ENCODE measurements around the gene TMEM222. TPM values are rescaled to one million over a fixed set of nuclear protein-coding genes. Genes with fewer than 3 reads are reported as not detected.
A peak's percentile ranks its signal among the peaks of the same experiment; 100 is the strongest.
"Not testable (repeated sequence)": the region's sequence is repeated elsewhere in the genome, so short reads cannot be mapped to it uniquely, and the experiment has no call there.

TMEM222 gene
- polyA plus RNA-seq (2013, experiment 1 of 2), result 22.8 TPM
- 19.4 TPM for polyA plus RNA-seq (2013, experiment 2 of 2)

GRCh38 chr1:27321813-27322568 lies at the start of gene TMEM222:
TSS of gene TMEM222 (plus strand) at chr1:27322163. CDS start at chr1:27322198, 35 bp downstream.
- no peaks in the 10 kb centered on the region for H3K9me3 ChIP-seq (ENCODE audit: insufficient read depth, low read depth, low read length)
- H3K36me3 ChIP-seq (ENCODE audit: insufficient read depth, low read length), result peaks cover 28% of the 10 kb centered on the region
- H3K4me1 ChIP-seq (ENCODE audit: insufficient read depth, low read length), result peaks cover 11% of the 10 kb centered on the region
- H3K9ac ChIP-seq (ENCODE audit: low read depth, low read length), result peak within 1 kb of the TSS; percentile 96
- H3K27me3 ChIP-seq (ENCODE audit: insufficient read depth, low read length), result no peaks in the 10 kb centered on the region
- WGBS, result under 1% methylated on average over 67 of the region's 67 CpGs
- H3K27ac ChIP-seq (ENCODE audit: low read depth, low read length), result peak within 1 kb of the TSS; percentile 89
- peak within 1 kb of the TSS; percentile 98 for H3K4me3 ChIP-seq (ENCODE audit: low read length)

GRCh38 chr1:27274204-27274603 lies 47.8 kb upstream of the TMEM222 start:
- Histone ChIP-seq H3K27ac (ENCODE audit: low read depth, low read length) (no peak overlapping the region), H3K9ac (ENCODE audit: low read depth, low read length) (no peak overlapping the region)
- WGBS, result 100% methylated on average over 1 of the region's 1 CpG

GRCh38 chr1:27275696-27276095 lies 46.3 kb upstream of the TMEM222 start:
- H3K4me1 ChIP-seq (ENCODE audit: insufficient read depth, low read length), result no peaks in the 10 kb centered on the region
- H3K4me3 ChIP-seq (ENCODE audit: low read length), result no peak overlapping the region
- WGBS, result no CpG with 5 or more reads among the region's 3 CpGs
- no peaks in the 10 kb centered on the region for H3K27me3 ChIP-seq (ENCODE audit: insufficient read depth, low read length)
- H3K27ac ChIP-seq (ENCODE audit: low read depth, low read length), result no peak overlapping the region
- H3K9me3 ChIP-seq (ENCODE audit: insufficient read depth, low read depth, low read length), result peaks cover 3% of the 10 kb centered on the region; the same call in 1 of the 2 replicates
- H3K36me3 ChIP-seq (ENCODE audit: insufficient read depth, low read length), result no peaks in the 10 kb centered on the region
- no peak overlapping the region for H3K9ac ChIP-seq (ENCODE audit: low read depth, low read length)

More at GRCh38 chr1:27274204-27274603, 47.8 kb upstream of the TMEM222 start:
- H3K27me3 ChIP-seq (ENCODE audit: insufficient read depth, low read length), result no peaks in the 10 kb centered on the region
- no peak overlapping the region for H3K4me3 ChIP-seq (ENCODE audit: low read length)
- no peaks in the 10 kb centered on the region for H3K36me3 ChIP-seq (ENCODE audit: insufficient read depth, low read length)
- no peaks in the 10 kb centered on the region for H3K4me1 ChIP-seq (ENCODE audit: insufficient read depth, low read length)
- H3K9me3 ChIP-seq (ENCODE audit: insufficient read depth, low read depth, low read length), result peaks cover 3% of the 10 kb centered on the region; the same call in 1 of the 2 replicates

GRCh38 chr1:27284425-27285273 lies 37.3 kb upstream of the TMEM222 start:
- no peak overlapping the region for H3K9ac ChIP-seq (ENCODE audit: low read depth, low read length)

GRCh38 chr1:27285274-27285660 lies 36.7 kb upstream of the TMEM222 start:
- no peaks in the 10 kb centered on the region for H3K27me3 ChIP-seq (ENCODE audit: insufficient read depth, low read length)
- H3K9me3 ChIP-seq (ENCODE audit: insufficient read depth, low read depth, low read length), result no peaks in the 10 kb centered on the region
- H3K36me3 ChIP-seq (ENCODE audit: insufficient read depth, low read length), result peaks cover 1% of the 10 kb centered on the region; the same call in 1 of the 2 replicates
- H3K9ac ChIP-seq (ENCODE audit: low read depth, low read length), result no peak overlapping the region
- H3K4me1 ChIP-seq (ENCODE audit: insufficient read depth, low read length), result no peaks in the 10 kb centered on the region
- no peak overlapping the region for H3K4me3 ChIP-seq (ENCODE audit: low read length)
- WGBS, result 89% methylated on average over 2 of the region's 2 CpGs
- H3K27ac ChIP-seq (ENCODE audit: low read depth, low read length), result no peak overlapping the region

More at GRCh38 chr1:27284425-27285273, 37.3 kb upstream of the TMEM222 start:
- no peaks in the 10 kb centered on the region for H3K4me1 ChIP-seq (ENCODE audit: insufficient read depth, low read length)
- no peaks in the 10 kb centered on the region for H3K27me3 ChIP-seq (ENCODE audit: insufficient read depth, low read length)
- H3K27ac ChIP-seq (ENCODE audit: low read depth, low read length), result no peak overlapping the region
- WGBS, result 64% methylated on average over 11 of the region's 11 CpGs
- H3K4me3 ChIP-seq (ENCODE audit: low read length), result no peak overlapping the region
- no peaks in the 10 kb centered on the region for H3K9me3 ChIP-seq (ENCODE audit: insufficient read depth, low read depth, low read length)
- H3K36me3 ChIP-seq (ENCODE audit: insufficient read depth, low read length), result no peaks in the 10 kb centered on the region; the same call in 1 of the 2 replicates

- not testable (repeated sequence) for H3K27ac ChIP-seq (ENCODE audit: low read depth, low read length); H3K4me1 ChIP-seq (ENCODE audit: insufficient read depth, low read length)
- WGBS, result 95% methylated on average over 7 of the region's 7 CpGs
Measured at GRCh38 chr1:27285821-27286220, 36.1 kb upstream of the TMEM222 start.

GRCh38 chr1:27289125-27289524 lies 32.8 kb upstream of the TMEM222 start:
- not testable (repeated sequence) for H3K9me3 ChIP-seq (ENCODE audit: insufficient read depth, low read depth, low read length); H3K27me3 ChIP-seq (ENCODE audit: insufficient read depth, low read length); H3K4me3 ChIP-seq (ENCODE audit: low read length); H3K27ac ChIP-seq (ENCODE audit: low read depth, low read length); H3K9ac ChIP-seq (ENCODE audit: low read depth, low read length); H3K4me1 ChIP-seq (ENCODE audit: insufficient read depth, low read length)
- peaks cover 13% of the 10 kb centered on the region for H3K36me3 ChIP-seq (ENCODE audit: insufficient read depth, low read length)
- WGBS, result 96% methylated on average over 29 of the region's 29 CpGs

More at GRCh38 chr1:27285821-27286220, 36.1 kb upstream of the TMEM222 start:
- H3K4me3 ChIP-seq (ENCODE audit: low read length); H3K27me3 ChIP-seq (ENCODE audit: insufficient read depth, low read length); H3K9me3 ChIP-seq (ENCODE audit: insufficient read depth, low read depth, low read length); H3K9ac ChIP-seq (ENCODE audit: low read depth, low read length); H3K36me3 ChIP-seq (ENCODE audit: insufficient read depth, low read length): not testable (repeated sequence)

GRCh38 chr1:27290581-27290980 lies 31.4 kb upstream of the TMEM222 start:
- Histone ChIP-seq H3K9ac (ENCODE audit: low read depth, low read length) (no peak overlapping the region), H3K4me1 (ENCODE audit: insufficient read depth, low read length) (no peaks in the 10 kb centered on the region), H3K4me3 (ENCODE audit: low read length) (no peak overlapping the region), H3K9me3 (ENCODE audit: insufficient read depth, low read depth, low read length) (no peaks in the 10 kb centered on the region), H3K27ac (ENCODE audit: low read depth, low read length) (no peak overlapping the region), H3K36me3 (ENCODE audit: insufficient read depth, low read length) (peaks cover 19% of the 10 kb centered on the region), H3K27me3 (ENCODE audit: insufficient read depth, low read length) (no peaks in the 10 kb centered on the region)
- WGBS, result 89% methylated on average over 3 of the region's 3 CpGs

GRCh38 chr1:27292106-27292505 lies 29.9 kb upstream of the TMEM222 start:
- Histone ChIP-seq H3K27me3 (ENCODE audit: insufficient read depth, low read length) (no peaks in the 10 kb centered on the region), H3K27ac (ENCODE audit: low read depth, low read length) (no peak overlapping the region), H3K4me3 (ENCODE audit: low read length) (no peak overlapping the region), H3K4me1 (ENCODE audit: insufficient read depth, low read length) (peaks cover 2% of the 10 kb centered on the region; the same call in 1 of the 2 replicates), H3K9ac (ENCODE audit: low read depth, low read length) (no peak overlapping the region), H3K36me3 (ENCODE audit: insufficient read depth, low read length) (peaks cover 20% of the 10 kb centered on the region), H3K9me3 (ENCODE audit: insufficient read depth, low read depth, low read length) (no peaks in the 10 kb centered on the region)
- 96% methylated on average over 5 of the region's 5 CpGs for WGBS

- no peak overlapping the region for H3K4me3 ChIP-seq (ENCODE audit: low read length)
- no peak overlapping the region for H3K9ac ChIP-seq (ENCODE audit: low read depth, low read length)
- no peaks in the 10 kb centered on the region for H3K27me3 ChIP-seq (ENCODE audit: insufficient read depth, low read length)
- H3K36me3 ChIP-seq (ENCODE audit: insufficient read depth, low read length), result peaks cover 26% of the 10 kb centered on the region
- H3K9me3 ChIP-seq (ENCODE audit: insufficient read depth, low read depth, low read length), result no peaks in the 10 kb centered on the region
- H3K27ac ChIP-seq (ENCODE audit: low read depth, low read length), result no peak overlapping the region
- H3K4me1 ChIP-seq (ENCODE audit: insufficient read depth, low read length), result peaks cover 8% of the 10 kb centered on the region; the same call in 1 of the 2 replicates
- WGBS, result 94% methylated on average over 8 of the region's 8 CpGs
Measured at GRCh38 chr1:27293915-27294314, 28.0 kb upstream of the TMEM222 start.

- H3K4me1 ChIP-seq (ENCODE audit: insufficient read depth, low read length), result peaks cover 33% of the 10 kb centered on the region
- no peaks in the 10 kb centered on the region for H3K27me3 ChIP-seq (ENCODE audit: insufficient read depth, low read length)
- H3K9ac ChIP-seq (ENCODE audit: low read depth, low read length), result no peak overlapping the region
- H3K4me3 ChIP-seq (ENCODE audit: low read length), result no peak overlapping the region
- H3K27ac ChIP-seq (ENCODE audit: low read depth, low read length), result no peak overlapping the region
- peaks cover 23% of the 10 kb centered on the region for H3K36me3 ChIP-seq (ENCODE audit: insufficient read depth, low read length)
- WGBS, result 45% methylated on average over 10 of the region's 10 CpGs
- H3K9me3 ChIP-seq (ENCODE audit: insufficient read depth, low read depth, low read length), result no peaks in the 10 kb centered on the region
Measured at GRCh38 chr1:27296773-27297291, 25.1 kb upstream of the TMEM222 start.

Measured in HUES64 (cell line).